ENCODE results near the gene ZNF275.
A peak's percentile ranks its signal among the peaks of the same experiment; 100 is the strongest.

ZNF275 gene

DNA sequence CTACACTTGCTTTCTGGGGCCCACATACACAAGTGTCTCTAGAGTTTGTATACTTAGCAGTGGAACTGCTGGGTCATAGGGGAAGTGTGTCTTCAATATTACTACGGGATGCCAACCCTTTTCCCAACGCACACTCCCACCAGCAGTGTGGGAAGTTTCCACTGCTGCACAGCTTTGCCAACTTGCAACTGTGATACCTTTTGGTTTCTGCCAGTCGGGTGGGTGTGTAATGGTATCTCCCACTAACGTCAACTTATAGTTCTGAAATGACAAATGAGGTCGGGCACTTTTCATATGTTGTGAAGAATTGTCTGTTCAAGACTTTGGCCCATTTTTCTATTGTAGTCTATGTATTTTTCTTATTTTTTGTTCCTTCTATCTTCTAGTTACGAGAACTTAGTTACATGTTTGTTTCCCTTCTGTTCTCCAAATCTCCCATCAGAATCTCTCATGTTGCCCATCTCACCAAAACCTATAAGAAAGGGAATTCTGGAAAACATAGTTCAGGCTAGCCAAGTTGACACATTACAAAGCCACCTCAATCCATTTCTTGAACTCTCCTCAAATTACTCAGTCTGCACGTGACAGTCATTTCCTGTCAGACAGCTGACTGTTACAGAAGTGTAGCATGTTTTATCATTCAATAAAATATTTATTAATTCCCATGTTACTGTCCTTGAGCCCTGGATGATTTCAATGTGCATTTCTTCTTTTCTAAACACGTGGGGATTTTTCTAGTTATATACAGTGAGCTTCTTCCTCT, 36.5 kb downstream of the ZNF275 start:
- H2BK15ac ChIP-seq (ENCODE audit: low read depth, poor library complexity, severe bottlenecking) = no peak overlapping the region
- H3K4me2 ChIP-seq (ENCODE audit: low read length, poor library complexity, severe bottlenecking) = no peak overlapping the region
- no peak for DNase-seq
- no peaks in the 10 kb centered on the region for H3K36me3 ChIP-seq (ENCODE audit: control insufficient read depth in 1 of 2, insufficient read depth in 2 of 2, low read depth in 1 of 2, low read length in 2 of 2)
- peak overlapping the region; percentile 39 for H4K91ac ChIP-seq (ENCODE audit: low read length)
- H3K4me3 ChIP-seq (ENCODE audit: insufficient read depth in 1 of 2, low read depth in 1 of 2, low read length in 2 of 2) = no peak overlapping the region
- 71% methylated on average over 1 of the region's 8 CpGs for WGBS
- H2AFZ ChIP-seq (ENCODE audit: low read depth, low read length) = no peak overlapping the region
- no peak overlapping the region for H3K18ac ChIP-seq (ENCODE audit: low read depth in 1 of 2, low read length in 2 of 2)
- no peaks in the 10 kb centered on the region for H3K9me3 ChIP-seq (ENCODE audit: control insufficient read depth, low read length)
- no peak overlapping the region for H2BK120ac ChIP-seq (ENCODE audit: low read depth, low read length)
- no peak overlapping the region for H3K9ac ChIP-seq (ENCODE audit: low read length)
- no peak overlapping the region for H3K14ac ChIP-seq (ENCODE audit: low read length in 2 of 2)
- H2AK5ac ChIP-seq (ENCODE audit: low read length, severe bottlenecking) = no peak overlapping the region
- no peak overlapping the region for H2BK5ac ChIP-seq (ENCODE audit: low read depth, low read length, poor library complexity, severe bottlenecking)
- H3K27me3 ChIP-seq (ENCODE audit: control insufficient read depth in 1 of 2, insufficient read depth in 1 of 2, low read length in 2 of 2) = peaks cover 0 to 22% of the 10 kb centered on the region in 2 experiments
- no peaks in the 10 kb centered on the region for H3K4me1 ChIP-seq (ENCODE audit: control insufficient read depth, insufficient read depth, low read depth, low read length)
- H4K8ac ChIP-seq (ENCODE audit: low read length) = no peak overlapping the region
- no peak overlapping the region for H2BK12ac ChIP-seq (ENCODE audit: low read length in 2 of 2)
- H3K79me1 ChIP-seq (replicated peaks; ENCODE audit: low read length, poor library complexity, severe bottlenecking) = no peaks in the 10 kb centered on the region
- H3K23ac ChIP-seq (ENCODE audit: low read length in 2 of 2) = no peak overlapping the region
- H3K27ac ChIP-seq (ENCODE audit: low read length, poor library complexity, severe bottlenecking) = no peak overlapping the region
- no peak overlapping the region for H3K4ac ChIP-seq (ENCODE audit: low read depth in 1 of 2, low read length in 2 of 2)

DNA sequence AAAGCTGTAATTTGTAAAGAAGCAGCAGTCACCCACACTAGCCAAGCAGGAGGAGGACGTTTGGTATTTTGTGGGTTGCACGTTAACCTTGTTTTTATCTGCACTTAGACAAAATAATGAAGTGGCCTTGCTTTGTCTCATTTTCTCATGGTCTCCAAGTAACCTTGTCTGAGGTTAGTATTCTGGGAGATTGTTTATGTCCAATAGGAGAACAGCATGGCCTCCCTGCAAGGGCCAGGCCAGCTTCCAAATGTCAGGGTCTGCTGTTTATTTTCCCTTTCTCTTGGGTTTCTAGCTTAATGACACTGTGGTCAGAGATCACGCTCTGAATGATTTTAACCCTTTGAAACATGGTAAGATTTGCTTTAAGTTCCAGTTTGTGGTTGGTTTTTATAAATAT, 37.3 kb downstream of the ZNF275 start:
- H3K4me2 ChIP-seq (ENCODE audit: low read length, poor library complexity, severe bottlenecking) = no peak overlapping the region
- H4K91ac ChIP-seq (ENCODE audit: low read length) = no peak overlapping the region
- no peak overlapping the region for H2BK120ac ChIP-seq (ENCODE audit: low read depth, low read length)
- no peaks in the 10 kb centered on the region for H3K36me3 ChIP-seq (ENCODE audit: control insufficient read depth in 1 of 2, insufficient read depth in 2 of 2, low read depth in 1 of 2, low read length in 2 of 2)
- H3K4ac ChIP-seq (ENCODE audit: low read depth in 1 of 2, low read length in 2 of 2) = no peak overlapping the region
- no peak overlapping the region for H2AK5ac ChIP-seq (ENCODE audit: low read length, severe bottlenecking)
- H3K23ac ChIP-seq (ENCODE audit: low read length in 2 of 2) = no peak overlapping the region
- DNase-seq = peak; percentile 30
- WGBS = 14% methylated on average over 1 of the region's 3 CpGs
- no peak overlapping the region for H2BK5ac ChIP-seq (ENCODE audit: low read depth, low read length, poor library complexity, severe bottlenecking)
- no peak overlapping the region for H3K14ac ChIP-seq (ENCODE audit: low read length in 2 of 2)
- H3K79me1 ChIP-seq (replicated peaks; ENCODE audit: low read length, poor library complexity, severe bottlenecking) = no peaks in the 10 kb centered on the region
- no peak overlapping the region for H3K18ac ChIP-seq (ENCODE audit: low read depth in 1 of 2, low read length in 2 of 2)
- no peaks in the 10 kb centered on the region for H3K4me1 ChIP-seq (ENCODE audit: control insufficient read depth, insufficient read depth, low read depth, low read length)
- no peaks in the 10 kb centered on the region for H3K9me3 ChIP-seq (ENCODE audit: control insufficient read depth, low read length)
- H4K8ac ChIP-seq (ENCODE audit: low read length) = no peak overlapping the region
- no peak overlapping the region for H3K9ac ChIP-seq (ENCODE audit: low read length)
- no peak overlapping the region for H3K27ac ChIP-seq (ENCODE audit: low read length, poor library complexity, severe bottlenecking)
- no peak overlapping the region for H2BK12ac ChIP-seq (ENCODE audit: low read length in 2 of 2)
- H2BK15ac ChIP-seq (ENCODE audit: low read depth, poor library complexity, severe bottlenecking) = no peak overlapping the region
- H3K27me3 ChIP-seq (ENCODE audit: control insufficient read depth in 1 of 2, insufficient read depth in 1 of 2, low read length in 2 of 2) = peaks cover 0 to 17% of the 10 kb centered on the region in 2 experiments
- H3K4me3 ChIP-seq (ENCODE audit: insufficient read depth in 1 of 2, low read depth in 1 of 2, low read length in 2 of 2) = no peak overlapping the region
- no peak overlapping the region for H2AFZ ChIP-seq (ENCODE audit: low read depth, low read length)

DNA sequence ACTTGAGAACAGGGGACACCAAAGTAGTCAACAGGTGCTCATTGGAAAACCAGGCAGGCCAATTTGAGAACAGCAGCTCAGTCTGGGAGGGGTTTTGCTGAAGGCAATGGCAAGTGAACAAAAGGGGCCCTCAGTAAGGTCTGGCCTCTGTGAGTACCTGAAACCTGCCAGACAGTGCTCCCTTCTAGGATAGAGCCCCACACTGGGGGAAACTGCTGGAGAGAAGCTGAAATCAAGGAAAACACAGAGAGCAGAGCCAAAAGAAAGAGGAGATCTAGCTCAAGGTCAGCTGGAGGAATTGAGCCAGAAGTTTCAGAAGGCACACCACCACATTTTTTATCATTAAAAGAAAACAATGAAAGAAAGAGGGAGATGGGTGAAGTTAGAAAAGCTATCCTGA, 39.0 kb downstream of the ZNF275 start:
- H3K36me3 ChIP-seq (ENCODE audit: control insufficient read depth in 1 of 2, insufficient read depth in 2 of 2, low read depth in 1 of 2, low read length in 2 of 2) = no peaks in the 10 kb centered on the region
- H3K4me1 ChIP-seq (ENCODE audit: control insufficient read depth, insufficient read depth, low read depth, low read length) = no peaks in the 10 kb centered on the region
- no peaks in the 10 kb centered on the region for H3K9me3 ChIP-seq (ENCODE audit: control insufficient read depth, low read length)
- H3K4ac ChIP-seq (ENCODE audit: low read depth in 1 of 2, low read length in 2 of 2) = no peak overlapping the region
- H2AFZ ChIP-seq (ENCODE audit: low read depth, low read length) = no peak overlapping the region
- DNase-seq = no peak
- H2BK120ac ChIP-seq (ENCODE audit: low read depth, low read length) = no peak overlapping the region
- no peak overlapping the region for H3K14ac ChIP-seq (ENCODE audit: low read length in 2 of 2)
- no peaks in the 10 kb centered on the region for H3K79me1 ChIP-seq (replicated peaks; ENCODE audit: low read length, poor library complexity, severe bottlenecking)
- H4K91ac ChIP-seq (ENCODE audit: low read length) = no peak overlapping the region
- H2BK5ac ChIP-seq (ENCODE audit: low read depth, low read length, poor library complexity, severe bottlenecking) = no peak overlapping the region
- H3K4me3 ChIP-seq (ENCODE audit: insufficient read depth in 1 of 2, low read depth in 1 of 2, low read length in 2 of 2) = no peak overlapping the region
- H3K23ac ChIP-seq (ENCODE audit: low read length in 2 of 2) = no peak overlapping the region
- H3K27ac ChIP-seq (ENCODE audit: low read length, poor library complexity, severe bottlenecking) = no peak overlapping the region
- H3K27me3 ChIP-seq (ENCODE audit: control insufficient read depth in 1 of 2, insufficient read depth in 1 of 2, low read length in 2 of 2) = peaks cover 0 to 16% of the 10 kb centered on the region in 2 experiments
- H2BK15ac ChIP-seq (ENCODE audit: low read depth, poor library complexity, severe bottlenecking) = no peak overlapping the region
- no peak overlapping the region for H3K4me2 ChIP-seq (ENCODE audit: low read length, poor library complexity, severe bottlenecking)
- H4K8ac ChIP-seq (ENCODE audit: low read length) = no peak overlapping the region
- no peak overlapping the region for H3K18ac ChIP-seq (ENCODE audit: low read depth in 1 of 2, low read length in 2 of 2)
- H3K9ac ChIP-seq (ENCODE audit: low read length) = no peak overlapping the region
- no peak overlapping the region for H2BK12ac ChIP-seq (ENCODE audit: low read length in 2 of 2)
- H2AK5ac ChIP-seq (ENCODE audit: low read length, severe bottlenecking) = no peak overlapping the region

DNA sequence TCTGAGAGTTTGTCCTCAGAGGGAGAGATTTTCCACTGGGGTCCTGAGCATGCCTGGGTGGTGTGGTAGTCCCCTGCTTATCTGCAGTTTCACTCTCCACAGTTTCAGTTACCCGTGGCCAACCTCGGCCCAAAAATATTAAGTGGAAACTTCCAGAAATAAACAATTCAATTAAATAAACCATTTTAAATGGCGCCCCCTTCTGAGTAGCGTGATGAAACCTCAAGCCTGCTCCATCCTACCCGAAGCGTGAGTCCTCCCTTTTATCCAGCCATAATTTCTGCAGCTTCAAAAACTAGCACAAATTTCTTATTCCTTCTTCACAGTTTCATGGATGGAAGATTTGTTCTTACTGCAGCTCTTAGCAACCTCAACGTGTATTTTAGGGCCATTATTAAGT, 40.5 kb downstream of the ZNF275 start:
- H2BK5ac ChIP-seq (ENCODE audit: low read depth, low read length, poor library complexity, severe bottlenecking) = no peak overlapping the region

More for the DNA sequence above, 40.5 kb downstream of the ZNF275 start:
- H3K14ac ChIP-seq (ENCODE audit: low read length in 2 of 2) = no peak overlapping the region
- H3K4me1 ChIP-seq (ENCODE audit: control insufficient read depth, insufficient read depth, low read depth, low read length) = peaks cover under 1% of the 10 kb centered on the region
- H3K79me1 ChIP-seq (replicated peaks; ENCODE audit: low read length, poor library complexity, severe bottlenecking) = no peaks in the 10 kb centered on the region
- H4K8ac ChIP-seq (ENCODE audit: low read length) = no peak overlapping the region
- no peak overlapping the region for H2BK120ac ChIP-seq (ENCODE audit: low read depth, low read length)
- no peak overlapping the region for H3K23ac ChIP-seq (ENCODE audit: low read length in 2 of 2)
- 60% methylated on average over 7 of the region's 7 CpGs for WGBS
- no peak overlapping the region for H2BK15ac ChIP-seq (ENCODE audit: low read depth, poor library complexity, severe bottlenecking)
- no peak overlapping the region for H3K4me3 ChIP-seq (ENCODE audit: insufficient read depth in 1 of 2, low read depth in 1 of 2, low read length in 2 of 2)
- H3K27me3 ChIP-seq (ENCODE audit: control insufficient read depth in 1 of 2, insufficient read depth in 1 of 2, low read length in 2 of 2) = peaks cover 0 to 16% of the 10 kb centered on the region in 2 experiments
- no peak overlapping the region for H3K4me2 ChIP-seq (ENCODE audit: low read length, poor library complexity, severe bottlenecking)
- no peak overlapping the region for H2AK5ac ChIP-seq (ENCODE audit: low read length, severe bottlenecking)
- H3K36me3 ChIP-seq (ENCODE audit: control insufficient read depth in 1 of 2, insufficient read depth in 2 of 2, low read depth in 1 of 2, low read length in 2 of 2) = no peaks in the 10 kb centered on the region
- no peak overlapping the region for H2BK12ac ChIP-seq (ENCODE audit: low read length in 2 of 2)
- H2AFZ ChIP-seq (ENCODE audit: low read depth, low read length) = no peak overlapping the region
- no peak overlapping the region for H4K91ac ChIP-seq (ENCODE audit: low read length)
- no peak overlapping the region for H3K27ac ChIP-seq (ENCODE audit: low read length, poor library complexity, severe bottlenecking)
- no peak overlapping the region for H3K4ac ChIP-seq (ENCODE audit: low read depth in 1 of 2, low read length in 2 of 2)
- no peaks in the 10 kb centered on the region for H3K9me3 ChIP-seq (ENCODE audit: control insufficient read depth, low read length)
- DNase-seq = no peak
- H3K9ac ChIP-seq (ENCODE audit: low read length) = no peak overlapping the region
- no peak overlapping the region for H3K18ac ChIP-seq (ENCODE audit: low read depth in 1 of 2, low read length in 2 of 2)

Measured in mesenchymal stem cell (in vitro differentiated cells and primary cell).